Omental fat pad (tissue), 4 donors: ENCODE measurements around the gene AFM. TPM values are rescaled to one million over a fixed set of nuclear protein-coding genes. Genes with fewer than 3 reads are reported as not detected.

Source experiments
- ATAC-seq: fragments of 150-250 bp; one replicate; pipeline ENCODE4 v1.9.1; 2016; ENCODE audit warnings: mild to moderate bottlenecking, moderate library complexity; ENCODE audit not compliant: low FRiP score
- DNase-seq: peaks from one replicate; pipeline ENCODE4 v3.0.0-alpha.2; 2019; ENCODE audit warnings: low spot score
- CTCF ChIP-seq, 3 donors: fragments of 450-650 bp; IDR thresholded peaks; one replicate each; pipeline ENCODE4 v1.5.1; 2016 to 2017; ENCODE audit warnings: antibody characterized with exemption in 3 of 3, mild to moderate bottlenecking in 3 of 3, moderate library complexity in 2 of 3
- total RNA-seq, 4 donors: library from RNA; depleted of rRNA; stranded (reverse); fragments of >200 nt; gene quantifications; one replicate each; pipeline ENCODE4 v1.1.0, GENCODE V29; 2016

Gene AFM
- total RNA-seq, 4 donors from 2014 or later, result not detected

GRCh38 chr4:73499996-73500765 lies 18.6 kb downstream of the AFM start:
- TF ChIP-seq CTCF (IDR thresholded peaks at IDR 0.05), result no peak
- ATAC-seq, result no peak
- no peak for DNase-seq

- TF ChIP-seq CTCF (IDR thresholded peaks at IDR 0.05), result no peak
- ATAC-seq (no peak), DNase-seq (no peak)
Measured at GRCh38 chr4:73501664-73502265, 20.2 kb downstream of the AFM start.

GRCh38 chr4:73505567-73505966 lies 24.0 kb downstream of the AFM start:
- no peak for DNase-seq
- ATAC-seq, result no peak
- no peak for TF ChIP-seq CTCF (IDR thresholded peaks at IDR 0.05)

- DNase-seq (no peak), ATAC-seq (no peak)
- TF ChIP-seq CTCF (IDR thresholded peaks at IDR 0.05), result no peak
Measured at GRCh38 chr4:73507541-73507940, 26.0 kb downstream of the AFM start.

- ATAC-seq (no peak), DNase-seq (no peak)
- no peak for TF ChIP-seq CTCF (IDR thresholded peaks at IDR 0.05)
Measured at GRCh38 chr4:73508651-73509050, 27.1 kb downstream of the AFM start.

GRCh38 chr4:73518340-73518739 lies 36.8 kb downstream of the AFM start:
- no peak for ATAC-seq
- no peak for TF ChIP-seq CTCF (IDR thresholded peaks at IDR 0.05)
- no peak for DNase-seq

- TF ChIP-seq CTCF (IDR thresholded peaks at IDR 0.05), result no peak
- DNase-seq (no peak), ATAC-seq (no peak)
Measured at GRCh38 chr4:73520821-73521220, 39.3 kb downstream of the AFM start.
